NCI-H2196 treated with DMSO at 0.1 percent for 48 hours (cell line): ENCODE data around the gene LTBR.

Experiments
- DNase-seq: peaks from one replicate; lab custom pipeline; 2025; ENCODE audit not compliant: unreplicated experiment; lab: John Stamatoyannopoulos, UW

LTBR gene

DNA sequence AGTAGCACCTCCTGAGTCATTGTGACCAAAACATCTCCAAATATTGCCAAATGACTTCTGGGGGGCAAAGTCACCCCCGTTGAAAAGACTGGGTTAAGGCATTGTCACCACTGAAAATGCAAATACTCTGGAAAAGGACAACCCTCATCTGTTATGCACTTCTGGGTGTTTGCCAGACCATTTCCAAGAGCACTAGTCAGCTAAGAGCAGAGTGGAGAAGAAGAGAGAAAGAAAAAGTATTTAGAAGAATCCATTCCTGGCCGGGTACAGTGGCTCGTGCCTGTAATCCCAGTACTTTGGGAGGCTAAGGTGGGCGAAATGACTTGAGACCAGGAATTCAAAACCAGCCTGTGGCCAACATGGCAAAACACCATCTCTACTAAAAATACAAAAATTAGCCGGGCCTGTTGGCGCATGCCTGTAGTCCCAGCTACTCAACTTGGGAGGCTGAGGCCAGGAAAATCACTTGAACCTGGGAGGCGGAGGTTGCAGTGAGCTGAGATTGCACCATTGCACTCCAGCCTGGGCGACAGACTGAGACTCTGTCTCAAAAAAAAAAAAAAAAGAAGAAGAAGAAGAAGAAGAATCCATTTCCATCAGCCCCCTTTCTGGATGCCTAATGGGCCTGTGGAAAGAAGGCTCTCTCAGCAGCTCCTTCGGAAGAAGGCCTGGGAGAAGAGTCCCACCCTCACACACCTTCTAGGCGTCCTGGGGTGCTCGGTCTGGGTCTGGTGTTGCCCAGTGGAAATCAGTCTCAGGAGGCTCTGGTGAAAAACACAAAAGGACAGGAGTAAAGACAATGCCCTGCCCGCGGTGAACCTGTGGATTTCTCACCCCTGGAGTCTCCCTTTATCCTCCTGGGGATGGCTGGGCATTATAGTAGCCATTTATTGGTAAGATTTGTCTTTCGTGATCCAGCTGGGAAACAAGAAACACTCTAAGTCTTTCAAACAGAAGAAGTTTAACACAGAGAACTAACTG lies 3.5 kb upstream of the LTBR start:
- no peak for DNase-seq

DNA sequence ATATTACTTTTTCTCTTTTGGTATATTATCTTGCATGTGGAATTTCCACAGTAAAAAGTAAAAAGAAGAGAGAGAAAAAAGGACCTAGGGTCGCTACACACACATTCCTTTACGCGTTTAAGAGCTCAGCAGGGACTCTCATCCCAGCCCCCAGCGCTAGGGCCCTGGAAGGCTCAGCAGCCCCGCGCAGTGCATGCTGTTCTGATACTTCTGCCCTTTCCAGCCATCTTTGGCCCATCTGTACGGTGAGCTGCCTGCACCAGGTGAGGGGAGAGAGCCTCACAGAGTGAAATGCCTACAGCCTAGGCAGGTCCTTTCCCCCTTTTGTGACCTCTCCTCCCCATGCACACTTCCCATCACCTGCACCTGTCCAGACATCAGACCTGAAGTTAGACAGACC lies 1.6 kb upstream of the LTBR start:
- DNase-seq = no peak

DNA sequence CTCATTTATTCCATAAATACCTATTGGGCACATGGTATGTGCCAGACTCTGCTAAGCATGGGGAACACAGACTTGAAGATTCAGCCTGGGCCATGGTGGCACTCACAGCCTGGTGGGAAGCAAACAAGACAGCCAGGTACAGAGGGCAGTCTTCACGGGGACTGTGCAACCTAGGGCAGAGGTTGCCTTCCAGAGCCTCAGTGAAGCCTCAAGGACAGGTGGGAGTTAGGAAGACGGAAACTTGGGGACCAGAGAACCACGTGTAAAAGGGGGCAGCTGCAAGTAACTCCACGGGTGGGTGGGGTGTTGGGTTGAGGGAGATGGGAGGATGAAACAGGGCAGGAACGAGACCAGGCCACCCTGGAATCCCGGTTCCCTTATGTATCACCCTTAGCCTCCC lies 980 bp upstream of the LTBR start:
- no peak for DNase-seq

- DNase-seq = no peak
Measured at GRCh38 chr12:6384499-6385436, 806 bp downstream of the LTBR start.

GRCh38 chr12:6386038-6386437 lies 2.1 kb downstream of the LTBR start:
- DNase-seq = no peak

DNA sequence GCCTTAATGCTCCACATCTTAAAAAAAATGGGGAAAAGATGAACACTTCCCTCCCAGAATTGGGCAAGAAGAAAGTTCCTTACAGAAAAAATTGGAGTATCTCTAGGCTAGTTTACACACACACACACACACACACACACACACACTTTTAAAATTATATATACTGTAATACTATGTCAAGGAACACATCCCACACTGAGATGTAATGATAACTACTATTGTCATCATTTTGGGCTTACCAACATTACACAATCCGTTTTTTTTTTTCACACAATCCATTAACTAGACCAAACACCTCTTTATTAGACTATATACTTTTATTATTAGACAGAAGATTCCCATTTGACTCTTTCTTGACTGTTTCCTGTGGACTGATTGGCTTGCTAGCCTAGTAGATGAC lies 2.5 kb downstream of the LTBR start:
- DNase-seq = no peak

DNA sequence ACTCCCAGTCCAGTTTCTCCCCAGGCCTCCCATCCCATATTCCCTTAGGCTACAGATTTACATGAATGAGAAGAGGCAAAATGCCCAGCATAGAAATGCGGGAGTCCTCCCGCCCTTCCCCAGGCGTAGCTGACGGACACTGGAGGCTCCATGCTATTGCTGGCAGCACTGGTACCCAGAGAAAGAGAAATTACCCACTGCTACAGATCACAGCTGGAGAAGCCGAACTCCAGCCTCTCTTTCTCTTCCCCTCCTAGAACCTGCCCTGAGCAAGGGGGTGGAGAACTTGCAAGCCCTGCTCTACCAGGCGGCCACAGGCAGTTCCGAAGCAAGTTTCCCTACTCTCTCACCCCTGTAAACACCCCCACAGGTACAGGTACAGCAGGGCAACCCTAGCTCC lies 3.6 kb downstream of the LTBR start:
- DNase-seq = no peak

- no peak for DNase-seq
Measured at GRCh38 chr12:6390084-6390799, 6.3 kb downstream of the LTBR start.

GRCh38 chr12:6391013-6391412 lies 7.1 kb downstream of the LTBR start:
- no peak for DNase-seq

GRCh38 chr12:6392504-6392903 lies 8.5 kb downstream of the LTBR start:
- no peak for DNase-seq

DNA sequence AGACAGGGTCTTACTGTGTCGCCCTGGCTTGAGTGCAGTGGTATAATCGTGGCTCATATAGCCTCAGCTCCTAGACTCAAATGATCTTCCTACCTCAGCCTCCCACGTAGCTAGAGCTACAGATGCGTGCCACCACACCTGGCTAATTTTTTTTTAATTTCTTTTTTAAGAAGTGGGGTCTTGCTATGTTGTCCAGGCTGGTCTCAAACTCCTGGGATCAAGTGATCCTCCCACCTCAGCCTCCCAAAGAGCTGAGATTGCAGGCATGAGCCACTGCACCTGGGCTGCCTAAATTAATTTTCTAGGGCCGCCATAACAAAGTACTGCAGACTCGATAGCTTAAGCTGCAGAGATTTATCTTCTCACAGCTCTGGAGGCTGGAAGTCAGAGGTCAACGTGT lies 9.1 kb downstream of the LTBR start:
- DNase-seq = no peak

GRCh38 chr12:6394398-6394797 lies 10.4 kb downstream of the LTBR start:
- no peak for DNase-seq

GRCh38 chr12:6396031-6396430 lies 12.1 kb downstream of the LTBR start:
- DNase-seq = no peak

DNA sequence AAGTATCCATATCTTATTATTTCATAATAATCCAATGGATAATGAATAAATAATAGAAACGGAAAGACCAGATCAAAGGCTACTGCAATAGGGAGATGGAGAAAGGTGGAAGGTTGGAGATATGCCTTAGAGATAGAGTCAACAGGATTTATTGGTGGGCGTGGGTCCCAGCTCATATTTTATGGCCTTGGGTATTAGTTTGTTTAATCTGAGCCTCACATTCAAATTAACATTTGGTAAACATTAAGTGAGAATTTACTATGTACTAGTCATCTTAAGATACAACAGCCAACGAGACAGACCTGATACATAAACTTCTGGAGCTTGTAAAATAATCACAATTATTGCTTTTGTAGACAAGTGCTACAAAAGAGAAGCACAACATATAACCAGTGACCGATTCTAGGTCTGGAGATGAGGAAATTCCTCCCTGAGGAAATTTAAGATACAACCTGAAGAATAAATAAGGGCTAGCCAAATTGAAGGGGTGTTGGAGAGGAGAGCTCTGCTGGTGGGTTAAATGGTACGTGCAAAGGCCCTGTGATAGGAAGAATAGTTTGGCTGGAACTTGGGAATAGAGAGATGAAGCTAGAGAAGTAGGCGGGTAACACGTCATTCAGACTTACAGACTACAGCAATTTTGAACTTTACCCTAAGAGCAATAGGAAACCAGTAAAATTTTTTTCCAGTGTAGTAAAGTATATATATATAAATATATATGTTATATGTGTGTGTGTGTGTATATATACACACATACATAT lies 16.1 kb downstream of the LTBR start:
- no peak for DNase-seq

DNA sequence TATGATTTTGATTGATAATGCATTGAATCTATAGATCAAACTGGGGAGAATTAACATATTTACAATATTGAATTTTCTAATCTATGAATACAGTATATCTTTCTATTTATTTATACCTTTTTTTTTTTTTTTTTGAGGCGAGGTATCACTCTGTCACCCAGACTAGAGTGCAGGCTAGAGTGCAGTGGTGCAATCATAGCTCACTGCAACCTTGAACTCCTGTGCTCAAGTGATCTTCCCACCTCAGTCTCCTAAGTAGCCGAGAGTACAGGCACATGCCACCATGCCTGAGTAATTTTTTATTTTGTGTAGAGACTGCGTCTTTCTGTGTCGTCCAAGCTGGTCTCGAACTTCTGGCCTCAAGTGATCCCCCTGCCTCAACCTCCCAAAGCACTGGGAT lies 20.4 kb downstream of the LTBR start:
- no peak for DNase-seq

GRCh38 chr12:6405963-6406362 lies 22.0 kb downstream of the LTBR start:
- no peak for DNase-seq

- DNase-seq = no peak
Measured at GRCh38 chr12:6407236-6407954, 23.4 kb downstream of the LTBR start.

- no peak for DNase-seq
Measured at GRCh38 chr12:6416596-6416995, 32.6 kb downstream of the LTBR start.

DNA sequence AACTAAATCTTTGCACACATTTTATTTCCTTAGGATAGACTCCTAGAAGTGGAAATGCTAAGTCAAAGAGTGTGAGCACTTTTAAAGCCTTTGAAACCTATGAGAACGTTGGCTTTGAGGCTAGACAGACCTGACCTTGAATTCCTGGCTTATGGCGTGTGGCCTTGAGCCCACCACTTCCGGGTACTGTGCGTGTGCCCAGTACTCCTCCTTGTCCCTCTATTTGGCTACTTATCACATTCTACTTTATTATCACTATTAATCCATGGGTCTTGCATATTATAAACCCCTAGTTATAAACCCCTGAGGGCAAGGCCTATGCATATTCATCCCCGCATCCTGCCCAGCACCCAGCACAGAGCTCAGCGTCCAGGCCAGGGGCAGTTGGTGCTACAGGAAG lies 34.8 kb downstream of the LTBR start:
- no peak for DNase-seq

- DNase-seq = no peak
Measured at GRCh38 chr12:6420364-6420763, 36.4 kb downstream of the LTBR start.
